A673 (cell line): Measurements from ENCODE around the gene PRC1. TPM values are rescaled to one million over a fixed set of nuclear protein-coding genes. Genes with fewer than 3 reads are reported as not detected.

Source experiments
- BruUV-seq: library from RNA; stranded (reverse); fragments of 400-500 nt; replicated peaks from 2 replicates; lab custom pipeline; 2021; lab: Mats Ljungman, UMichigan
- CTCF ChIA-PET: fragments of 300-600 bp; sonication (Branson Sonifier 250); formaldehyde crosslinking; loops from one replicate; lab custom pipeline; 2022; ENCODE audit warnings: antibody characterized with exemption; lab: Charles Lee
- POLR2A ChIA-PET: fragments of 300-600 bp; sonication (Branson Sonifier 250); formaldehyde crosslinking; loops from one replicate; lab custom pipeline; 2022; ENCODE audit warnings: antibody characterized with exemption; ENCODE audit not compliant: low non-redundant PET; lab: Charles Lee
- DNase-seq: peaks from one replicate; pipeline ENCODE4 v3.0.0-alpha.2; 2015; ENCODE audit warnings: low spot score
- H3K27ac ChIP-seq: fragments of 200-600 bp; sonication (generic); 2 replicates; pipeline ENCODE4 v1.5.1; 2016; ENCODE audit warnings: mixed run types, low read depth, mild to moderate bottlenecking, mixed read lengths, antibody characterized with exemption, low read length; ENCODE audit not compliant: poor library complexity, severe bottlenecking
- H3K27me3 ChIP-seq: fragments of 200-600 bp; sonication (generic); replicated peaks from 2 replicates; pipeline ENCODE4 v1.6.1; 2017; ENCODE audit warnings: mixed run types, low read depth, mild to moderate bottlenecking, mixed read lengths, antibody characterized with exemption, low read length; ENCODE audit not compliant: insufficient read depth, poor library complexity
- H3K36me3 ChIP-seq: fragments of 200-600 bp; sonication (generic); 2 replicates; pipeline ENCODE4 v1.6.1; 2016; ENCODE audit warnings: mixed run types, mild to moderate bottlenecking, mixed read lengths, antibody characterized with exemption, low read length; ENCODE audit not compliant: insufficient read depth, poor library complexity, severe bottlenecking
- H3K4me1 ChIP-seq: fragments of 200-600 bp; sonication (generic); 2 replicates; pipeline ENCODE4 v1.6.1; 2017; ENCODE audit warnings: mixed run types, mild to moderate bottlenecking, mixed read lengths, antibody characterized with exemption, low read length; ENCODE audit not compliant: insufficient read depth, poor library complexity, severe bottlenecking
- H3K4me3 ChIP-seq: fragments of 200-600 bp; sonication (generic); 2 replicates; pipeline ENCODE4 v1.5.1; 2016; ENCODE audit warnings: low read depth, mixed run types, mild to moderate bottlenecking, mixed read lengths, low read length; ENCODE audit not compliant: poor library complexity, severe bottlenecking
- H3K9me3 ChIP-seq: fragments of 200-600 bp; sonication (generic); 2 replicates; pipeline ENCODE4 v1.6.1; 2016; ENCODE audit warnings: mixed run types, low read depth, mild to moderate bottlenecking, mixed read lengths, antibody characterized with exemption, low read length; ENCODE audit not compliant: poor library complexity, severe bottlenecking
- EZH2 ChIP-seq: fragments of 200-600 bp; sonication (generic); IDR thresholded peaks from 2 replicates; pipeline ENCODE4 v1.6.1; 2017; ENCODE audit warnings: borderline replicate concordance, low read depth, mild to moderate bottlenecking, mixed read lengths, antibody characterized with exemption, low read length; ENCODE audit not compliant: poor library complexity, severe bottlenecking
- intact Hi-C: fragments of 100-400 bp; cut with micrococcal nuclease; formaldehyde crosslinking; loops from one replicate; pipeline ENCODE4 v1.10.0; 2022; ENCODE audit not compliant: unreplicated experiment
- total RNA-seq: library from RNA; stranded (reverse); gene quantifications from 2 replicates; pipeline ENCODE4 v1.2.3, GENCODE V29; 2021
- TF ChIP-seq, protein P1 (sequence below): fragments of 300-800, 200-600 bp; sonication (generic); conservative IDR thresholded peaks from 2 replicates; pipeline ENCODE4 v1.5.1; 2017; ENCODE audit warnings: low read depth, mild to moderate bottlenecking, antibody characterized with exemption, low read length, moderate library complexity, mixed read lengths

The PRC1 gene
- total RNA-seq, 1 experiment from 2014 or later = 339 TPM

DNA sequence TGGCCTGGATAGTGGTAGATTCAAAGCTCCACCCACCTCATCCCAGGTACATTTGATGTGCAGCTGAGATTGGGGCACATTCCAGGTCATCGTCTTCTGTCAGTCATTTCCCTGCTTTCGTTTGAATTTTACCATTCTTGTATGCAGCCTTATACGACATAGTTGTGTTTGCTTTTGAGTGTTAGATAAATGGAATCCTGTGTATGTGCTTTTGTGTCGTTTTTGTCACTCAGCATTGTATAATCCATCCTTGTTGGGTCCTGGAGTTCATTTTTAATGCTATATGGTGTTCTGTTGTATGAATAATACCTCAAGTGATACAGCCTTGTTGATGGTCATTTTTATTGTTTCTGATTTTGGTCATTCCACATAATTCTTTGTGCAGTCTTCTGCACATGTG lies 32.3 kb downstream of the PRC1 start:
- Histone ChIP-seq H3K27ac (no peak overlapping the region), H3K4me3 (no peak overlapping the region), H3K27me3 (no peaks in the 10 kb centered on the region), H3K4me1 (peaks cover 4% of the 10 kb centered on the region), H3K9me3 (no peaks in the 10 kb centered on the region), H3K36me3 (peaks cover 76% of the 10 kb centered on the region)
- no peak for DNase-seq
- ChIA-PET CTCF (no interaction called here), POLR2A (no interaction called here)
- intact Hi-C loops = no loop called here
- BruUV-seq = no TSS peak
- no peak for TF ChIP-seq EZH2
- TF ChIP-seq, protein P1, sequence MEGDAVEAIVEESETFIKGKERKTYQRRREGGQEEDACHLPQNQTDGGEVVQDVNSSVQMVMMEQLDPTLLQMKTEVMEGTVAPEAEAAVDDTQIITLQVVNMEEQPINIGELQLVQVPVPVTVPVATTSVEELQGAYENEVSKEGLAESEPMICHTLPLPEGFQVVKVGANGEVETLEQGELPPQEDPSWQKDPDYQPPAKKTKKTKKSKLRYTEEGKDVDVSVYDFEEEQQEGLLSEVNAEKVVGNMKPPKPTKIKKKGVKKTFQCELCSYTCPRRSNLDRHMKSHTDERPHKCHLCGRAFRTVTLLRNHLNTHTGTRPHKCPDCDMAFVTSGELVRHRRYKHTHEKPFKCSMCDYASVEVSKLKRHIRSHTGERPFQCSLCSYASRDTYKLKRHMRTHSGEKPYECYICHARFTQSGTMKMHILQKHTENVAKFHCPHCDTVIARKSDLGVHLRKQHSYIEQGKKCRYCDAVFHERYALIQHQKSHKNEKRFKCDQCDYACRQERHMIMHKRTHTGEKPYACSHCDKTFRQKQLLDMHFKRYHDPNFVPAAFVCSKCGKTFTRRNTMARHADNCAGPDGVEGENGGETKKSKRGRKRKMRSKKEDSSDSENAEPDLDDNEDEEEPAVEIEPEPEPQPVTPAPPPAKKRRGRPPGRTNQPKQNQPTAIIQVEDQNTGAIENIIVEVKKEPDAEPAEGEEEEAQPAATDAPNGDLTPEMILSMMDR = no peak

DNA sequence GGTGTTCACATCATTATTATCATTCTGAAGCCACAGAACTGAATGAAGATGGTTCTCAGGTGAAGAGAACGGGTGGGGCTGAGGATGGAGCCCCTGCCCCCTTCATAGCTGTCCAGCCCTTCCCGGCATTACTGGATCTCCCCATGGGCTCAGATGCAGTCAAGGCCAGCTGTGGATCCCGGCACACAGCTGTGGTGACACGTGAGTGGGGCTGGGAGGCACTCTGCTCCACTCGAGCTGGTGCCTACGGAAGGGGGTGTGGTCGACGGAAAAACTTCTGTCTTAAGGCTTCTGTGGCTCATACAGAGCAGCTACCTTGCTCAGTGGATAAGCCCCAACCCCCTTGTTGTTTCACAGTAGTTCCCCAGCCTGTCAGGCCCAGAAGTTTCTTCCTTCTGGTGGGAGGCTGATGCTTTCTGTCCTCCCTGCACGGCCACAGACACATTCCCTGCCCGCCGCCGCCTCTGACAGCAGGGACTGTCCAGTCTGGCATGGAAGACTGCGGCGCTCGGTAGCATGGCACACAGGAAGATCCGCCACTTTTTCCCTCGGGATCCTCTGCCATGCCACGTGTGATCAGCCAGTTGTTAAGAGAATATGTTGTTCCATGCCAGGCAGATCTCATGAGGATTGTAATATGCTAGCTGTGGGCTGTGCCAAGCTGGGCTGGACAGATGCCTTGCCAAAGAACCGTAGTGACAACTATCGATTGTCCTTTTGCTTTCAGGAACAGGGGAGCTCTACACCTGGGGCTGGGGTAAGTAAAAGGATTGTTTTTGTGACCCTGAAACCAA lies 33.8 kb downstream of the PRC1 start:
- POLR2A ChIA-PET = no interaction called here
- H3K27ac ChIP-seq = peak overlapping the region; percentile 20
- TF ChIP-seq, protein P1 = no peak
- H3K9me3 ChIP-seq = no peaks in the 10 kb centered on the region
- peaks cover 10% of the 10 kb centered on the region for H3K4me1 ChIP-seq
- intact Hi-C loops = no loop called here
- H3K27me3 ChIP-seq = no peaks in the 10 kb centered on the region
- CTCF ChIA-PET = interaction anchor here (0.7 kb wide), 1 partner anchor 308 kb away, joined by 4 read pairs; no protein-coding TSS in a partner anchor
- no TSS peak for BruUV-seq
- H3K36me3 ChIP-seq = peaks cover 61% of the 10 kb centered on the region
- no peak for DNase-seq
- no peak overlapping the region for H3K4me3 ChIP-seq

DNA sequence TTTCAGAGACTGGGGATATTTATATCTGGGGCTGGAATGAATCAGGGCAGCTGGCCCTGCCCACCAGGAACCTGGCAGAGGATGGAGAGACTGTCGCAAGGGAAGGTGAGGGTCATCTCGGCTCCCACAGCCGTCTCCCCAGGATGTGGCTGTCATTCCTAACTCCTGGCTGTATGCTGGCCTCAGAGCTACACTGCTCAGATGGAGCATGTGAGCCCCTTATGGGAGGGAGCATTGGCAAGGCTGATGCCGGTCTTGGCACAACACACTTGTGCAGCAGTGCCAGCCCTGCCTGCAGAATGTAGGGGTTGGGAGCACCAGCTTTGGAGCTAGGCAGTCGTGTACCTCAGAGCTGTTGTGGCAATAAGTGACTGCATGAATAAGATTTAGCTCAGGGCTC lies 34.4 kb downstream of the PRC1 start:
- Histone ChIP-seq H3K9me3 (no peaks in the 10 kb centered on the region), H3K4me1 (peaks cover 15% of the 10 kb centered on the region), H3K4me3 (no peak overlapping the region), H3K27me3 (no peaks in the 10 kb centered on the region), H3K36me3 (peaks cover 56% of the 10 kb centered on the region), H3K27ac (no peak overlapping the region)
- POLR2A ChIA-PET = no interaction called here
- no peak for DNase-seq
- no peak for TF ChIP-seq EZH2
- TF ChIP-seq, protein P1 = no peak
- no TSS peak for BruUV-seq
- CTCF ChIA-PET = interaction anchor here (0.7 kb wide), 1 partner anchor 309 kb away, joined by 4 read pairs; no protein-coding TSS in a partner anchor
- intact Hi-C loops = loop anchor here (5.0 kb wide), 1 partner anchor 32 kb away; the partner anchor contains the start of gene PRC1
